Activated CD8-positive, alpha-beta T cell treated with anti-CD3 and anti-CD28 coated beads, Interleukin-2, amount 10 ng/mL, durations not matched to agents 7 days and 5 days (primary cell): ENCODE data around the gene APOC3. TPM values are rescaled to one million over a fixed set of nuclear protein-coding genes. Genes with fewer than 3 reads are reported as not detected.

Source experiments
- ATAC-seq: fragments of 150-1000 bp; cut with Tn5 transposase; one replicate; pipeline ENCODE4 v1.10.0; 2021; ENCODE audit warnings: moderate library complexity
- CTCF ChIA-PET: fragments of 350-600 bp; sonication (Branson Sonifier 250); formaldehyde crosslinking; loops from one replicate; lab custom pipeline; 2021; ENCODE audit warnings: antibody characterized with exemption; lab: Charles Lee
- POLR2A ChIA-PET: fragments of 350-600 bp; sonication (Branson Sonifier 250); formaldehyde crosslinking; loops from one replicate; lab custom pipeline; 2021; ENCODE audit warnings: antibody characterized with exemption; lab: Charles Lee
- DNase-seq: peaks from one replicate; pipeline ENCODE4 v3.0.0-alpha.2; 2020
- H3K27ac Mint-ChIP-seq: one replicate; pipeline ENCODE4 v1.8.0; 2021; ENCODE audit warnings: mild to moderate bottlenecking, mixed read lengths
- H3K27me3 Mint-ChIP-seq: one replicate; pipeline ENCODE4 v1.8.0; 2021; ENCODE audit warnings: low read depth, mixed read lengths
- H3K36me3 Mint-ChIP-seq: one replicate; pipeline ENCODE4 v1.8.0; 2021; ENCODE audit warnings: low read depth, mixed read lengths
- H3K4me1 Mint-ChIP-seq: one replicate; pipeline ENCODE4 v1.8.0; 2021; ENCODE audit warnings: low read depth, mixed read lengths
- H3K4me3 Mint-ChIP-seq: one replicate; pipeline ENCODE4 v1.8.0; 2021; ENCODE audit warnings: mild to moderate bottlenecking, mixed read lengths
- H3K9me3 Mint-ChIP-seq: one replicate; pipeline ENCODE4 v1.8.0; 2022; ENCODE audit warnings: mixed read lengths; ENCODE audit not compliant: insufficient read depth
- total RNA-seq, 2 experiments: library from RNA; stranded (reverse); gene quantifications; one replicate each; pipeline ENCODE4 v1.2.3, GENCODE V29; 2021

Gene APOC3
- total RNA-seq, 2 experiments from 2014 or later = not detected

DNA sequence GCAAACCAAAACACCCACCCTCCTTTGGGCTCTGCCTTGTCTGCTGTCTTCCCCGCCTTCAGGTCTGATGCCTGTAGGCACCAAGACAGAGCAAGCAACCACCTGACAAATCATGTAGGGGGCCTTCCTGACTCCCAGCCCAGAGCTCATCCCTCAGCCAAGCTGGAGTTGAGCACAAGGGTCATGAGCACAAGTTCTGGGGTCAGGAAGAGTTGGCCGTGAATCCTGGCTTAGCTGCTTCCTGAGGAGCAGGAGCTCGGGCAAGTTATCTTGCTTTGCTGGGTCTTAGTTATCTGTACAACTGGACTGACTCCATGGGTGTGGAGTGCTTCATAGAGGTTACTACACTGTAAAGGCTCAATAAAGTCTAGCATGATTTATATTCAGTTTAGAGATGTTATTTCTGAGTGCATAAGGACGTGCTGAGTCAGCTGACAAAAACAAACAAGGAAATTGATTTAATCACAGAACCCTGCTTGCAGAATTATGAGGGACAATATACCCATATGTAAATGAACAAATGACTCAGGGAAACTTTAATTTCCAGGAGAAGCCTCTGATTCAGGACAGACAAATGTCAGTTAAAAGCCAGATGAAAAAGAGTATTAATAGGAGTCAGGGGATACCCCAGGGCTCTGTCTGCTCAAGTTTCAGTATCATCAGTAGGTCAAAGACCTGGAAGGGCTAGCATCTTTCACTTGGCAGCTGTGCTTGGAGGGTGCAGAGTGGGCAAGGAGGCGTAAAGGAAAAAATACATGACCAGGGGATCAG, 22.7 kb downstream of the APOC3 start:
- no peak for ATAC-seq
- Mint-ChIP-seq H3K36me3 (peaks cover 43% of the 10 kb centered on the region), H3K27ac (peak overlapping the region; percentile 93), H3K27me3 (no peaks in the 10 kb centered on the region), H3K4me3 (peak overlapping the region; percentile 56), H3K9me3 (no peaks in the 10 kb centered on the region), H3K4me1 (peaks cover 65% of the 10 kb centered on the region)
- DNase-seq = no peak
- ChIA-PET POLR2A (interaction anchor here (1.1 to 5.3 kb wide), 11 partner anchors 10 to 375 kb away, joined by 3 to 57 read pairs (median 6); partner anchors contain the start of genes APOA1, BUD13, PAFAH1B2 and SIK3), CTCF (interaction anchor here (0.9 to 8.2 kb wide), 16 partner anchors 10 to 255 kb away, joined by 3 to 95 read pairs (median 4); partner anchors contain the start of genes APOA1 and APOA5)

DNA sequence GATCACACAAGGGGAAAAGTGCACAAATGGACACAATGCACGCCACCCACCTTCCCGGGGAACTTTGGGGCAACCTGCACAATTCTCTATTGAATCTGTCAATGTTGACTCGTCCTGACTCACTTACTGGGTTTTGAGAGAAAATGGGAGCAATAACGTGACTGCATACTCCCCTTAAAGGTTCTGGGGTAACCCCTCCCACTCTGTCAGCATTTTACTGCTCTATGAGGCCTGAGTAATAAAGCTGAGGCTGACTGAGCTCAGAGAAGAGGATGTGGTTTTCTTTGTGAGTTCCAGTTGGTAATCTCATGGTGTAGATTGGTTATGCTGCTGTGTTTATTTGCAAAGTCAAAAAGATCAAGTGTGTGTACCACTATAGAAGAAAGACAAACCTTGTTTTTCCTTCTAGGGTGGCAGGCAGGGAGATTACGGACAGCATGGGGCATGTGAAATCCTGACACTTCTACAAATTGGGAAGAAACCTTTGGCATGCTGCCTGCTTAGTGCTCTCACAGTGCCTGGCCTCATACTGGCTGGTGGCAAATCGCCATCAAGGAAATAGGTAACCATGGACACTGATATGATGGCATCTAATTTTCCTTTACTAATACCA, 23.9 kb downstream of the APOC3 start:
- Mint-ChIP-seq H3K4me1 (peaks cover 65% of the 10 kb centered on the region), H3K9me3 (no peaks in the 10 kb centered on the region), H3K27me3 (no peaks in the 10 kb centered on the region), H3K4me3 (peak overlapping the region; percentile 35), H3K27ac (peak overlapping the region; percentile 93), H3K36me3 (peaks cover 49% of the 10 kb centered on the region)
- CTCF ChIA-PET = interaction anchor here (0.9 to 8.2 kb wide), 18 partner anchors 9 to 373 kb away, joined by 3 to 95 read pairs (median 4); partner anchors contain the start of genes APOA1 and APOA5
- DNase-seq (peak; percentile 83), ATAC-seq (peak; percentile 95)
- POLR2A ChIA-PET = interaction anchor here (0.7 to 5.3 kb wide), 18 partner anchors 9 to 378 kb away, joined by 3 to 57 read pairs (median 4); partner anchors contain the start of genes APOA1, BUD13, PAFAH1B2 and SIK3

DNA sequence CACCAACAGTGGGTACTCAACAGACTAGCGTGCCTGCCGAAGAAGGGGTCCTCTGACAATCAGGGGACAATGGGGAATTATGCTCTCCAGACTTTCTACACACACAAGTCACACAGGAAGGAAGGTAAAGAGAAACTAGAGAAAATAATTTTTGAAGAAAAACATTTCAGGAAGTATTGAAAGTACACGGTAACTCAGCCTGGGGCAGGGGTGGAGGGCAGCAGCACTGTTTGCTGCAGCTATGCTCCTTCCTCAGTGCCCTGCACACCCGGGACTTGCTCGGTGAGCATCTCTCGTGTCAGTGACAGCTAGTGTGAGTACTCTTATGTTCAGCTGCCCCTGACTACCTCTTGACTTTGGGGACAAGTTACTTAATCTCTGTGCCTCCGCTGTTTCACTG, 25.7 kb downstream of the APOC3 start:
- Mint-ChIP-seq H3K27me3 (no peaks in the 10 kb centered on the region), H3K36me3 (peaks cover 45% of the 10 kb centered on the region), H3K27ac (peak overlapping the region; percentile 77), H3K4me3 (no peak overlapping the region), H3K9me3 (no peaks in the 10 kb centered on the region), H3K4me1 (peaks cover 55% of the 10 kb centered on the region)
- POLR2A ChIA-PET = interaction anchor here (1.0 to 5.3 kb wide), 2 partner anchors 19 to 239 kb away, joined by 3 to 57 read pairs; partner anchors contain the start of gene APOA1
- DNase-seq (no peak), ATAC-seq (no peak)
- CTCF ChIA-PET = interaction anchor here (1.9 to 8.2 kb wide), 5 partner anchors 19 to 371 kb away, joined by 5 to 95 read pairs (median 11); partner anchors contain the start of genes APOA1 and APOA5

DNA sequence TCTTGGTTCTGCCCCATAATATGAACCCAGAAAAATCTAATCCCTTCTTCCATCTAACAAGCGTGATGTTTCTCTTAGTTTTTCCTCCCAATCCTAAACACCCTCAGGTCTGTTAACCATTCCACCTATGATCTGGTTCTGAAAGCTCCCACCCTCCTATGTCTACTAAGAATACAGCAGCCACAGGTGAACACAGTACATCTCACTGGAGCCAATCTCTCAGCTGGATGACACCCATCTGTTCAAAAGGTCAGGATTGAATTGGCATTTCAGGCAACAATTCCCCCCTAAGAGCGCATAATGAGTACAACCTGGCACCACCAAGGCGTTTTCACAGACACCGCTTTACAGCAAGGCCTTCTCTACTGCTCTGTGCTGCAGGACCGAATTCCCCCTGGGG, 26.7 kb downstream of the APOC3 start:
- Mint-ChIP-seq H3K27ac (peak overlapping the region; percentile 18), H3K4me1 (peaks cover 46% of the 10 kb centered on the region), H3K4me3 (no peak overlapping the region), H3K36me3 (peaks cover 50% of the 10 kb centered on the region), H3K9me3 (no peaks in the 10 kb centered on the region), H3K27me3 (no peaks in the 10 kb centered on the region)
- POLR2A ChIA-PET = no interaction called here
- no peak for ATAC-seq
- DNase-seq = no peak
- CTCF ChIA-PET = interaction anchor here (1.2 to 8.2 kb wide), 4 partner anchors 21 to 250 kb away, joined by 3 to 64 read pairs (median 10); partner anchors contain the start of gene APOA5

DNA sequence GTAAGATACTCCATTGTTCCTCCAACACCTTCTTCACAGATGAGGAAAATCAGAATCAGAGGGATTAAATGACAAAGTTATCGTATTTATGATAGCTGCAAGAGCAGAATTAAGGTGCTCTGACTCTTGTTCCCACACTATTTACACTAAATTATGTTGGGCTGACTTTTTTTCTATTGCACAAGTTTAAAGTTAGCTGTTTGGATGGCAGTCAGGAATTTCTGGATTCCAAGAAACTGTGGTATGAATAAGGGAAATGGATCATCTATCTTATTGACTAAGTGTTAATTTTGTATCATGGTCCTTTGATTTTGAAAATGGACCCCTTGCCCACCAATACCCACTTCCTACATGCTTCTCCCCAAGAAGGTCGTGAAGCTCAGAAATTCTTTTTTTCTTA, 27.6 kb downstream of the APOC3 start:
- ATAC-seq = no peak

DNA sequence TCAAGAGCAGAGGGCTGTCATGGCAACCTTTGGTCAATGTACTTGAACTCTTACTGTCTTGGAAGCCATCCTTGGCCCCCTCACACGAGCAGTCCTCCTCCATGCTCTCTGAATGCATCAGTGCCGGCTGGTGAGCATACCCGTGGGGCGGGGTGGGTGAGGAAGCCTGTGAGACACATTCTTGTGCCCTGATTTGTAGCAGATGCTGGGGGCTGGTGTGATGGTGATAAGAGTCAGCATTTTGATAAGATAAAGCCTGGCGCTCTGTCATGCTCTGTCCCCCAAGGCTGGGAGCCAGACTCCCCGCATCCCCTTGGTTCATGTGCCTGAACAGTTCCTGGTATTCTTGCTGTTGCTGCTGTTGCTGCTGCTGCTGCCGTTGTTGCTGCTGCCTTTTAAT, 28.2 kb downstream of the APOC3 start:
- ATAC-seq = no peak
- Mint-ChIP-seq H3K27me3 (no peaks in the 10 kb centered on the region), H3K4me1 (peaks cover 34% of the 10 kb centered on the region), H3K36me3 (peaks cover 54% of the 10 kb centered on the region), H3K9me3 (no peaks in the 10 kb centered on the region), H3K4me3 (no peak overlapping the region), H3K27ac (no peak overlapping the region)
- ChIA-PET POLR2A (no interaction called here), CTCF (no interaction called here)
- no peak for DNase-seq

More for the DNA sequence above, 27.6 kb downstream of the APOC3 start:
- no peak overlapping the region for H3K4me3 Mint-ChIP-seq
- ChIA-PET CTCF (interaction anchor here (1.2 to 2.2 kb wide), 2 partner anchors 22 to 46 kb away, joined by 3 to 10 read pairs; no protein-coding TSS in a partner anchor), POLR2A (interaction anchor here (0.7 kb wide), 1 partner anchor 21 kb away, joined by 3 read pairs; no protein-coding TSS in a partner anchor)
- H3K4me1 Mint-ChIP-seq = peaks cover 41% of the 10 kb centered on the region
- H3K27me3 Mint-ChIP-seq = no peaks in the 10 kb centered on the region
- H3K27ac Mint-ChIP-seq = no peak overlapping the region
- no peak for DNase-seq
- H3K36me3 Mint-ChIP-seq = peaks cover 54% of the 10 kb centered on the region
- H3K9me3 Mint-ChIP-seq = no peaks in the 10 kb centered on the region

DNA sequence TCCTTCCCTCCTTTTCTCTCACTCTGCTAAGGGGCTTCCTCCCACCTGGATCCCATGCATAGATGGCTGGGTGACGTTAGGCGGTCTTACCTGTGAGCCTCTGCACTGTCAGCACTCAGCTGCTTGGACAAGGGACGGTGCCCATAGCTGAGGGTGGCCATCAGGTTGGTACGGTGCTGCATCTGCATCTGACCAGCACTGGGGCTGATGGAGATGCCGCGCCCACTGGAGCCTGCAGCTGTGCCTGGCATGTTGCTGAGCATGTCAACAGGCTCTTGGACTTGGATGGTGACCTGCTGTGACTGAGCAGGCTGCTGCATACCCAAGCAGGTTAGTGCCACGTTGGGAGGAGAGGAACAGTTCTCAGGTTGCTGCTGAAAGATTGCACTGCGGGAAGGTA, 29.5 kb downstream of the APOC3 start:
- peak overlapping the region; percentile 2 for H3K27ac Mint-ChIP-seq
- DNase-seq (no peak), ATAC-seq (no peak)
- H3K4me3 Mint-ChIP-seq = no peak overlapping the region
- peaks cover 22% of the 10 kb centered on the region for H3K4me1 Mint-ChIP-seq
- peaks cover 59% of the 10 kb centered on the region for H3K36me3 Mint-ChIP-seq
- no peaks in the 10 kb centered on the region for H3K9me3 Mint-ChIP-seq
- POLR2A ChIA-PET = no interaction called here
- CTCF ChIA-PET = no interaction called here
- no peaks in the 10 kb centered on the region for H3K27me3 Mint-ChIP-seq

DNA sequence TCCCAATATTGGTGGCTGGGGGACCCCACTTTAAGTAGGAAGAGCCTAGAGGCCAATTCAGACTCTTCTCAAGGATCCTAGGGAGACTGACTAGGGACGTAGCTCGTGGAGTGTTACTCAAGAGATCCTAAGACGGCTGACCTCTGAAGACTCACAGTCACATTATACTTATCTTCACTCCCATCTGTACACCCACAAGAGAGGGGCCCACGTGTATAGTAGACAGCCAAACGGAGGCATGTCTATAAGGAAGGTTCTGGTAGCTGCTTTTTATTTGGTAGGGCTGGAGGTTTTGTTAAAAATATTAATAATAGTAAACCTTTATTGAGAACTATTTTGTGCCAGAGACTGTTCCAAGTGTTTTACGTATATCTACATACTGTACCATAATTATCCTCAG, 30.6 kb downstream of the APOC3 start:
- H3K4me1 Mint-ChIP-seq = peaks cover 15% of the 10 kb centered on the region
- no peaks in the 10 kb centered on the region for H3K9me3 Mint-ChIP-seq
- peaks cover 54% of the 10 kb centered on the region for H3K36me3 Mint-ChIP-seq
- no peak overlapping the region for H3K4me3 Mint-ChIP-seq
- POLR2A ChIA-PET = no interaction called here
- ATAC-seq (no peak), DNase-seq (no peak)
- no peak overlapping the region for H3K27ac Mint-ChIP-seq
- H3K27me3 Mint-ChIP-seq = no peaks in the 10 kb centered on the region
- CTCF ChIA-PET = interaction anchor here (1.0 kb wide), 1 partner anchor 24 kb away, joined by 4 read pairs; no protein-coding TSS in a partner anchor

DNA sequence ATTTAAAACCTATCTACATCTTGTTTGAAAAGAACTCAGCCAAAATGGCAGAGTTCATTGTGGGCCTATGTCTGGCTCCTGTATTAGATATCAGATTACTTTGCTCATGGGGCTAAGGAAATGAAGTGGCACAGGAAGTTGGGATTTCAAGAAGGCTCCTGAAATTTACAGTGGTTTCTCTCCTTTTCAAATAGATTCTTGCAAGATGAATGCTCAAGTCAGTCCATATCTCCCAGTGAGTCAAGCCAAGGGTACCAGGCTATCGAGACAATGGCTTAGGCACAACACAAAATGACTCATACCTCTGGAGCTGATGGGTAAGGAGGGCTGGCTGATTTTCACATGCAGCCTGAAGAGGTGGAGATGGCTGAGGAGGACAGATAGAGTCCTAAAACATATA, 31.8 kb downstream of the APOC3 start:
- H3K9me3 Mint-ChIP-seq = no peaks in the 10 kb centered on the region
- no peak for ATAC-seq
- POLR2A ChIA-PET = no interaction called here
- H3K36me3 Mint-ChIP-seq = peaks cover 45% of the 10 kb centered on the region
- peak overlapping the region; percentile 22 for H3K27ac Mint-ChIP-seq
- H3K4me3 Mint-ChIP-seq = no peak overlapping the region
- no peaks in the 10 kb centered on the region for H3K27me3 Mint-ChIP-seq
- CTCF ChIA-PET = interaction anchor here (0.5 to 2.3 kb wide), 3 partner anchors 8 to 36 kb away, joined by 3 to 9 read pairs (median 8); no protein-coding TSS in a partner anchor
- no peak for DNase-seq
- H3K4me1 Mint-ChIP-seq = peaks cover 5% of the 10 kb centered on the region

DNA sequence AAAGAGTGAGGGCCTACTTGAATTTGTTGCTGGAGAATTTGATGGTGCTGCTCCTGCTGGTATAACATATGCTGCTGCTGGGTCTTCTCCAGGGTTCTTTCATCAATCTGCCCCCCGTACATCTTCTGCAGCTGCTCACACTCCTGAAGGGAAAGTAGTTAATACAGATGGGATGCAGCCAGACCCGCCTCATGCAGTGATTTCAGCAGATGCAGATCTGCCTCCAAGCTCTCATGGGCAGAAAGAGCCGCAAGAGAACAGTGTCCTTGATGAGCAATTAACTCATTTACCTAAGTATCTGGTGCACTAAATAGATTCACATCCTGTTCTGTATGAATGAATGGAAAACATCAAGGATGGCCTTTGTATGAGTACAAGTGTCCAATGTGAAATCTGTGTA, 32.5 kb downstream of the APOC3 start:
- DNase-seq = no peak
- ChIA-PET CTCF (interaction anchor here (1.1 to 2.3 kb wide), 3 partner anchors 9 to 26 kb away, joined by 3 to 9 read pairs (median 8); no protein-coding TSS in a partner anchor), POLR2A (interaction anchor here (1.5 kb wide), 1 partner anchor 9 kb away, joined by 6 read pairs; no protein-coding TSS in a partner anchor)
- Mint-ChIP-seq H3K4me1 (peaks cover 3% of the 10 kb centered on the region), H3K9me3 (no peaks in the 10 kb centered on the region), H3K27ac (no peak overlapping the region), H3K36me3 (peaks cover 45% of the 10 kb centered on the region), H3K27me3 (no peaks in the 10 kb centered on the region), H3K4me3 (no peak overlapping the region)
- ATAC-seq = no peak

DNA sequence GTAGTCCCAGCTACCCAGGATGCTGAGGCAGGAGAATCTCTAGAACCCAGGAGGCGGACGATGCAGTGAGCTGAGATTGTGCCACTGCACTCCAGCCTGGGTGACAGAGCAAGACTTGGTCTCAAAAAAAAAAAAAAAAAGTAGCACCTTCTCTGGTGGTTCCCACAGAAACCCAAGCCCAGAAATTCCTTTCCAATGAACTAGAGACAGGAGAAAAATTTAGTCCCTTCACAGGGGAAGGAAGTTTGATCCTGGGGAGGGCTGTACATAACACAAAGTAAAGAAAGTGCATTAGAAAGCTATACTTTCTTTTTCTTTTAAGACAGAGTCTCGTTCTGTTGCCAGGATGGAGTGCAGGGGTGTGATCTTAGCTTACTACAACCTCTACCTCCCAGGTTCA, 33.2 kb downstream of the APOC3 start:
- Mint-ChIP-seq H3K27ac (no peak overlapping the region), H3K4me3 (no peak overlapping the region), H3K4me1 (peaks cover 3% of the 10 kb centered on the region), H3K9me3 (no peaks in the 10 kb centered on the region), H3K27me3 (no peaks in the 10 kb centered on the region), H3K36me3 (peaks cover 45% of the 10 kb centered on the region)
- DNase-seq = no peak
- ChIA-PET CTCF (interaction anchor here (1.1 to 2.3 kb wide), 4 partner anchors 10 to 27 kb away, joined by 3 to 9 read pairs (median 6); no protein-coding TSS in a partner anchor), POLR2A (interaction anchor here (0.7 to 1.5 kb wide), 2 partner anchors 10 to 281 kb away, joined by 3 to 6 read pairs; partner anchors contain the start of gene PAFAH1B2)
- no peak for ATAC-seq
